GM12891 (cell line): ENCODE results near the gene IDH3G.

Source experiments
- PAX5 ChIP-seq: IDR thresholded peaks from 2 replicates; pipeline ENCODE4 v1.6.1; 2011; ENCODE audit warnings: low read length, moderate library complexity, mild to moderate bottlenecking; ENCODE audit not compliant: insufficient read depth, severe bottlenecking
- POLR2A ChIP-seq: IDR thresholded peaks from 2 replicates; pipeline ENCODE4 v1.6.1; 2011; ENCODE audit warnings: low read depth, low read length, control low read depth
- POLR2AphosphoS5 ChIP-seq: IDR thresholded peaks from 2 replicates; pipeline ENCODE4 v1.6.1; 2011; ENCODE audit warnings: low read depth, low read length, control low read depth
- SPI1 ChIP-seq: IDR thresholded peaks from 2 replicates; pipeline ENCODE4 v1.6.1; 2011; ENCODE audit warnings: low read depth, low read length, control low read depth

DNA sequence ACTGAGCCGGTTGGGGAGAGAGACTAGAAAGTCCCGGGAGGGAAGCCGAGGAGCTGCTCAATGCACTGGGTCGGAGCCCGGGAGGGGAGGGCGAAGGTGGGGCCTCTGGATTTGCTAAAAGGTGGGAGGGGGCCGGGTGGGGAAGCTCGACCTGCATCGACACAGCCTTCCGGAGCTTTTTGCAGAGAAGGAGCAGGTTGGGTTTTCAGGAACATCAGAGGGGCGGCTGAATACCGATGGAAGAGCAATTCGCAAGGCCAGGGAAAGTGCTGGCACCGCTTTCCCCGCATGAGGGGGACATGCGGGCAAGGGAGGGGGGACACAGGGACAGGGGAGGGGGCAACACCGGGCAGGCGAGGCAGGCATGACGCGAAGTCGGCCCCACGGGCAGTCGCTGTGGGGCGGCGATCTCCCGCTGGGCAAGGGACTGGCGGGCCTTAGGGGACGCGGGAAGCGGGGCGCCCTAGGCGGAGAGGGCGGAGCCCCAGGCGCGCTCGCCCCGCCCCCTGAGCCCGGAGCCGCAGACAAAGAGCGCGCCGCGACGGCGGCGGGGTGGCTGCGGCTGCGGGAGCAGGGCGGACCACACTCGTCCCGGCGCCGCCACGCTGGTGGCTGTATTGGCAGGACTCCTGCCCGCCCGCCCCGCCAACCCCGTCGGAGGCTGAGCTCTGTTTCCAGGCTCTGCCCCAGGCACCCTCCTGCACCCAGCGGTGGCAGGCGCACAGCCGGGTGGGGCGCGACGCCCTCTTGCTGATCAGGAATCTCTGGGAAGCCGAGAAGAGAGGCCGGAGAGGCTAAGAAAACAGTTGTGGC is 24.6 kb upstream of the IDH3G start:
- no peak for TF ChIP-seq POLR2AphosphoS5
- no peak for TF ChIP-seq POLR2A
- no peak for TF ChIP-seq SPI1
- no peak for TF ChIP-seq PAX5
